IMR-90 (cell line): ENCODE results near the gene NUP205. TPM values are rescaled to one million over a fixed set of nuclear protein-coding genes. Genes with fewer than 3 reads are reported as not detected.

ENCODE experiments used
- ATAC-seq: fragments of 200-7000 bp; cut with Tn5 transposase; 2 replicates; pipeline ENCODE4 v1.9.1; 2020; ENCODE audit warnings: low read depth, mild to moderate bottlenecking, moderate library complexity
- BruUV-seq: library from RNA; stranded (reverse); fragments of 400-500 nt; replicated peaks from 2 replicates; lab custom pipeline; 2021; lab: Mats Ljungman, UMichigan
- CTCF ChIA-PET: fragments of 300-600 bp; formaldehyde crosslinking; extraction: SDS; loops from one replicate; lab custom pipeline; 2021; ENCODE audit warnings: antibody characterized with exemption; lab: Yijun Ruan, JAX
- POLR2A ChIA-PET: fragments of 300-600 bp; sonication (Branson Sonifier 250); formaldehyde crosslinking; loops from one replicate; lab custom pipeline; 2022; ENCODE audit warnings: antibody characterized with exemption; ENCODE audit not compliant: unreplicated experiment; lab: Charles Lee
- DNase-seq: peaks from one replicate; pipeline ENCODE4 v3.0.0; 2013
- H2AFZ ChIP-seq: replicated peaks from 2 replicates; pipeline ENCODE3; 2013; ENCODE audit warnings: low read length, mild to moderate bottlenecking; ENCODE audit not compliant: poor library complexity
- H2AK5ac ChIP-seq: 2 replicates; pipeline ENCODE4 v1.6.1; 2013; ENCODE audit warnings: low read depth, low read length, inconsistent platforms
- H2AK9ac ChIP-seq: replicated peaks from 2 replicates; pipeline ENCODE3; 2013; ENCODE audit warnings: mild to moderate bottlenecking, low read depth, low read length, moderate library complexity; ENCODE audit not compliant: poor library complexity
- H2BK120ac ChIP-seq: 2 replicates; pipeline ENCODE4 v1.6.1; 2013; ENCODE audit warnings: low read depth, low read length, inconsistent platforms
- H2BK15ac ChIP-seq: 3 replicates; pipeline ENCODE4 v1.6.1; 2013; ENCODE audit warnings: low read depth, low read length, inconsistent platforms
- H2BK20ac ChIP-seq: 2 replicates; pipeline ENCODE4 v1.6.1; 2013; ENCODE audit warnings: low read depth, mild to moderate bottlenecking, inconsistent platforms, low read length, moderate library complexity
- H2BK5ac ChIP-seq: 2 replicates; pipeline ENCODE4 v1.6.1; 2013; ENCODE audit warnings: mild to moderate bottlenecking, low read depth, low read length, inconsistent platforms; ENCODE audit not compliant: poor library complexity, severe bottlenecking
- H3K14ac ChIP-seq: replicated peaks from 2 replicates; pipeline ENCODE4 v1.6.1; 2013; ENCODE audit warnings: low read depth, low read length, inconsistent platforms
- H3K18ac ChIP-seq: 2 replicates; pipeline ENCODE4 v1.6.1; 2013; ENCODE audit warnings: low read depth, low read length, control low read depth
- H3K23ac ChIP-seq: 2 replicates; pipeline ENCODE4 v1.6.1; 2013; ENCODE audit warnings: low read depth, low read length, inconsistent platforms
- H3K27ac ChIP-seq: 2 replicates; pipeline ENCODE4 v1.5.1; 2013; ENCODE audit warnings: mild to moderate bottlenecking, control low read depth, low read length; ENCODE audit not compliant: insufficient read depth
- H3K27me3 ChIP-seq: 2 replicates; pipeline ENCODE4 v1.6.1; 2013; ENCODE audit warnings: low read length; ENCODE audit not compliant: control insufficient read depth, insufficient read depth
- H3K36me3 ChIP-seq: 2 replicates; pipeline ENCODE4 v1.6.1; 2013; ENCODE audit warnings: low read length, mixed read lengths; ENCODE audit not compliant: control insufficient read depth, insufficient read depth
- H3K4ac ChIP-seq: 2 replicates; pipeline ENCODE4 v1.6.1; 2013; ENCODE audit warnings: low read depth, low read length, inconsistent platforms
- H3K4me1 ChIP-seq: 2 replicates; pipeline ENCODE4 v1.6.1; 2013; ENCODE audit warnings: low read length, mixed read lengths; ENCODE audit not compliant: control insufficient read depth, insufficient read depth
- H3K4me2 ChIP-seq: 2 replicates; pipeline ENCODE4 v1.6.1; 2013; ENCODE audit warnings: low read depth, mild to moderate bottlenecking, control low read depth, low read length, moderate library complexity
- H3K4me3 ChIP-seq: 2 replicates; pipeline ENCODE4 v1.5.1; 2013; ENCODE audit warnings: low read depth, mild to moderate bottlenecking, control low read depth, low read length, moderate library complexity; ENCODE audit not compliant: insufficient read depth
- H3K56ac ChIP-seq: 2 replicates; pipeline ENCODE4 v1.6.1; 2013; ENCODE audit warnings: low read length, inconsistent platforms; ENCODE audit not compliant: insufficient read depth; ENCODE audit errors: extremely low read depth
- H3K79me1 ChIP-seq, 2 experiments: 2 replicates each; pipeline ENCODE4 v1.6.1; 2013; ENCODE audit warnings: low read length in 2 of 2, inconsistent platforms in 1 of 2, low read depth in 1 of 2
- H3K9ac ChIP-seq: 2 replicates; pipeline ENCODE4 v1.6.1; 2013; ENCODE audit warnings: low read depth, low read length, control low read depth
- H3K9me1 ChIP-seq: 2 replicates; pipeline ENCODE4 v1.6.1; 2013; ENCODE audit warnings: low read length, inconsistent platforms; ENCODE audit not compliant: insufficient read depth
- H3K9me3 ChIP-seq: 2 replicates; pipeline ENCODE4 v1.6.1; 2013; ENCODE audit warnings: low read length; ENCODE audit not compliant: control insufficient read depth, insufficient read depth
- H4K20me1 ChIP-seq: 2 replicates; pipeline ENCODE4 v1.6.1; 2013; ENCODE audit warnings: low read length, inconsistent platforms; ENCODE audit not compliant: insufficient read depth
- H4K5ac ChIP-seq: 2 replicates; pipeline ENCODE4 v1.6.1; 2013; ENCODE audit warnings: mild to moderate bottlenecking, low read depth, low read length, control low read depth
- H4K8ac ChIP-seq, 2 experiments: 2 replicates each; pipeline ENCODE4 v1.6.1; 2013; ENCODE audit warnings: low read depth in 2 of 2, low read length in 2 of 2, control low read depth in 1 of 2, inconsistent platforms in 1 of 2
- H4K91ac ChIP-seq: 2 replicates; pipeline ENCODE4 v1.6.1; 2013; ENCODE audit warnings: low read depth, low read length, inconsistent platforms; ENCODE audit not compliant: insufficient read depth
- ELK1 ChIP-seq: fragments of 150-350 bp; IDR thresholded peaks from 2 replicates; pipeline ENCODE4 v1.6.1; 2016; ENCODE audit warnings: low read depth, mild to moderate bottlenecking, low read length, moderate library complexity, borderline replicate concordance
- FOS ChIP-seq: fragments of 150-350 bp; IDR thresholded peaks from 2 replicates; pipeline ENCODE4 v1.6.1; 2016; ENCODE audit warnings: low read depth, low read length
- NFE2L2 ChIP-seq: fragments of 150-350 bp; IDR thresholded peaks from 2 replicates; pipeline ENCODE4 v1.6.1; 2016; ENCODE audit warnings: low read depth, mild to moderate bottlenecking, low read length
- RAD21 ChIP-seq: IDR thresholded peaks from 2 replicates; pipeline ENCODE4 v1.6.1; 2012; ENCODE audit warnings: low read length, improper control_type of control experiment
- RCOR1 ChIP-seq: IDR thresholded peaks from 2 replicates; pipeline ENCODE4 v1.6.1; 2012; ENCODE audit warnings: mild to moderate bottlenecking, low read length, improper control_type of control experiment; ENCODE audit not compliant: insufficient replicate concordance
- RFX5 ChIP-seq: IDR thresholded peaks from 2 replicates; pipeline ENCODE4 v1.8.0; 2012; ENCODE audit warnings: low read depth, mild to moderate bottlenecking, low read length, moderate library complexity
- WGBS, 2 experiments: methylation state at CpG; one replicate each; pipeline versions ENCODE4 v1.1.5 to v1.1.7; 2013; ENCODE audit warnings: missing lambda C conversion rate in 2 of 2; ENCODE audit not compliant: insufficient read length in 1 of 2; ENCODE audit errors: extremely low coverage in 2 of 2; 5-methylcytosine and 5-hydroxymethylcytosine counted together
- dilution Hi-C: fragments of 300-500 bp; cut with HindIII; formaldehyde crosslinking; loops from one replicate; pipeline ENCODE4 v1.14.3; 2018; ENCODE audit warnings: low sequenced_read_pairs; ENCODE audit not compliant: unreplicated experiment
- in situ Hi-C: fragments of 300-500 bp; cut with MboI; formaldehyde crosslinking; loops from 3 replicates; pipeline ENCODE4 v1.14.3; 2019; ENCODE audit warnings: low sequenced_read_pairs, inconsistent platforms, mixed read lengths
- intact Hi-C: fragments of 100-400 bp; cut with micrococcal nuclease; formaldehyde crosslinking; loops from 2 replicates; pipeline ENCODE4 v1.10.0; 2022
- polyA plus RNA-seq, 3 experiments: library from polyadenylated mRNA; depleted of rRNA; stranded (reverse); fragments of >200 nt; gene quantifications; 2 replicates each; pipeline ENCODE4 v1.2.3, GENCODE V29; 2012; ENCODE audit warnings: low replicate concordance in 1 of 3
- total RNA-seq: library from RNA; depleted of rRNA; stranded (reverse); fragments of >200 nt; gene quantifications from 2 replicates; pipeline ENCODE4 v1.2.3, GENCODE V29; 2012

Gene NUP205
- total and polyA plus RNA-seq, 2 of the 4 experiments (the other 2 are of a cell fraction): 29.5 to 84.6 TPM

GRCh38 chr7:135571834-135572233 is 14.1 kb downstream of the NUP205 start:
- dilution Hi-C loops: no loop called here

More at GRCh38 chr7:135571834-135572233, 14.1 kb downstream of the NUP205 start:
- Histone ChIP-seq H3K9me3 (no peaks in the 10 kb centered on the region), H3K27ac (no peak overlapping the region), H3K4ac (no peak overlapping the region), H3K4me1 (no peaks in the 10 kb centered on the region), H3K56ac (no peak overlapping the region), H3K9me1 (no peaks in the 10 kb centered on the region), H3K9ac (no peak overlapping the region), H4K20me1 (no peaks in the 10 kb centered on the region), H4K8ac (no peak overlapping the region), H3K4me3 (no peak overlapping the region), H2BK120ac (no peak overlapping the region), H3K14ac (no peak overlapping the region), H3K27me3 (no peaks in the 10 kb centered on the region), H3K18ac (no peak overlapping the region), H3K36me3 (peaks cover 7% of the 10 kb centered on the region), H2BK5ac (no peak overlapping the region), H3K79me1 (peaks cover 8 to 24% of the 10 kb centered on the region in 2 experiments), H2AK9ac (no peak overlapping the region), H4K91ac (no peak overlapping the region), H2AFZ (no peak overlapping the region), H2BK20ac (no peak overlapping the region), H2AK5ac (no peak overlapping the region), H3K23ac (no peak overlapping the region), H4K5ac (no peak overlapping the region), H2BK15ac (no peak overlapping the region), H3K4me2 (no peak overlapping the region)
- DNase-seq: no peak
- TF ChIP-seq RCOR1 (no peak), RAD21 (no peak), RFX5 (no peak), FOS (no peak), NFE2L2 (no peak), ELK1 (no peak)
- POLR2A ChIA-PET: interaction anchor here (0.5 kb wide), 1 partner anchor 78 kb away, joined by 4 read pairs; no protein-coding TSS in a partner anchor
- ATAC-seq: no peak
- no TSS peak for BruUV-seq
- no CpG with 5 or more reads among the region's 3 CpGs for WGBS, 2 experiments
- in situ Hi-C loops: loop anchor here (25.0 kb wide), 1 partner anchor 885 kb away; no protein-coding TSS in a partner anchor
- intact Hi-C loops: no loop called here
- CTCF ChIA-PET: interaction anchor here (1.5 to 1.9 kb wide), 2 partner anchors 14 to 297 kb away, joined by 5 to 9 read pairs; no protein-coding TSS in a partner anchor
